Neural cell (in vitro differentiated cells): Measurements from ENCODE around the gene COX14. TPM values are rescaled to one million over a fixed set of nuclear protein-coding genes. Genes with fewer than 3 reads are reported as not detected.

Experiments used
- H2AFZ ChIP-seq: fragments of 200-600, 300-800 bp; sonication (generic), shearing (Covaris generic); 2 replicates; pipeline ENCODE4 v1.6.0; 2014; ENCODE audit warnings: low read depth, mild to moderate bottlenecking, antibody characterized with exemption, low read length, moderate library complexity
- H3F3A ChIP-seq: fragments of 200-600 bp; shearing (Covaris generic); 2 replicates; pipeline ENCODE4 v1.6.1; 2016; ENCODE audit warnings: mild to moderate bottlenecking, moderate library complexity, mixed read lengths, antibody characterized with exemption, low read length; ENCODE audit not compliant: insufficient read depth, poor library complexity, severe bottlenecking
- H3K27ac ChIP-seq: fragments of 200-600, 300-800 bp; sonication (generic), shearing (Covaris generic); 2 replicates; pipeline ENCODE4 v1.5.1; 2014; ENCODE audit warnings: mild to moderate bottlenecking, low read length, moderate library complexity
- H3K27me3 ChIP-seq: fragments of 300-800, 200-600 bp; sonication (generic), shearing (Covaris generic); 2 replicates; pipeline ENCODE4 v1.6.0; 2014; ENCODE audit warnings: mild to moderate bottlenecking, low read depth, low read length, moderate library complexity; ENCODE audit not compliant: insufficient read depth
- H3K36me3 ChIP-seq: fragments of 300-800, 200-600 bp; sonication (generic), shearing (Covaris generic); 2 replicates; pipeline ENCODE4 v1.5.1; 2014; ENCODE audit warnings: mild to moderate bottlenecking, antibody characterized with exemption, low read length, moderate library complexity; ENCODE audit not compliant: insufficient read depth
- H3K4me2 ChIP-seq: fragments of 300-800, 200-600 bp; sonication (generic), shearing (Covaris generic); 2 replicates; pipeline ENCODE4 v1.6.0; 2014; ENCODE audit warnings: mild to moderate bottlenecking, low read length
- H3K4me3 ChIP-seq: fragments of 300-800, 200-600 bp; sonication (generic), shearing (Covaris generic); 2 replicates; pipeline ENCODE4 v1.5.1; 2014; ENCODE audit warnings: mild to moderate bottlenecking, low read length, moderate library complexity
- H3K79me2 ChIP-seq: fragments of 200-600 bp; shearing (Covaris generic); replicated peaks from 2 replicates; pipeline ENCODE4 v1.6.0; 2014; ENCODE audit warnings: mild to moderate bottlenecking, low read length, moderate library complexity; ENCODE audit not compliant: insufficient read depth
- H3K9ac ChIP-seq: fragments of 300-800, 200-600 bp; sonication (generic), shearing (Covaris generic); 2 replicates; pipeline ENCODE4 v1.6.1; 2016; ENCODE audit warnings: mild to moderate bottlenecking, low read length, mixed read lengths
- H3K9me2 ChIP-seq: fragments of 200-600 bp; shearing (Covaris generic); 2 replicates; pipeline ENCODE4 v1.6.1; 2016; ENCODE audit warnings: mild to moderate bottlenecking, low read length, mixed read lengths; ENCODE audit not compliant: insufficient read depth
- H3K9me3 ChIP-seq: fragments of 200-600, 300-800 bp; sonication (generic), shearing (Covaris generic); 2 replicates; pipeline ENCODE4 v1.6.1; 2016; ENCODE audit warnings: mild to moderate bottlenecking, mixed run types, low read length, moderate library complexity, mixed read lengths
- H4K20me1 ChIP-seq: fragments of 200-600 bp; shearing (Covaris generic); 2 replicates; pipeline ENCODE4 v1.6.1; 2016; ENCODE audit warnings: mild to moderate bottlenecking, mixed run types; ENCODE audit not compliant: insufficient read depth
- CTCF ChIP-seq: fragments of 450-650 bp; IDR thresholded peaks from 2 replicates; pipeline ENCODE4 v1.5.1; 2014; ENCODE audit warnings: antibody characterized with exemption, mild to moderate bottlenecking, moderate library complexity; ENCODE audit not compliant: poor library complexity, severe bottlenecking
- EP300 ChIP-seq: fragments of 450-650 bp; conservative IDR thresholded peaks from 2 replicates; pipeline ENCODE4 v1.6.1; 2014; ENCODE audit warnings: antibody characterized with exemption, mild to moderate bottlenecking, moderate library complexity; ENCODE audit not compliant: poor library complexity, severe bottlenecking
- EZH2 ChIP-seq: fragments of 200-600, 300-800 bp; shearing (Covaris generic), sonication (generic); IDR thresholded peaks from 2 replicates; pipeline ENCODE4 v1.6.1; 2014; ENCODE audit warnings: antibody characterized with exemption, low read length, borderline replicate concordance, mild to moderate bottlenecking; ENCODE audit not compliant: insufficient read depth, poor library complexity, severe bottlenecking
- MXI1 ChIP-seq: fragments of 450-650 bp; conservative IDR thresholded peaks from 2 replicates; pipeline ENCODE4 v1.6.1; 2014; ENCODE audit warnings: antibody characterized with exemption, mild to moderate bottlenecking; ENCODE audit not compliant: poor library complexity, severe bottlenecking
- POLR2AphosphoS5 ChIP-seq: IDR thresholded peaks from 2 replicates; pipeline ENCODE4 v1.6.1; 2012
- RAD21 ChIP-seq: fragments of 450-650 bp; conservative IDR thresholded peaks from 2 replicates; pipeline ENCODE4 v1.6.1; 2014; ENCODE audit warnings: antibody characterized with exemption, mild to moderate bottlenecking, moderate library complexity
- REST ChIP-seq: IDR thresholded peaks from 2 replicates; pipeline ENCODE4 v1.6.1; 2012; ENCODE audit warnings: borderline replicate concordance
- SMC3 ChIP-seq: fragments of 450-650 bp; conservative IDR thresholded peaks from 2 replicates; pipeline ENCODE4 v1.6.1; 2014; ENCODE audit warnings: antibody characterized with exemption, mild to moderate bottlenecking, moderate library complexity; ENCODE audit not compliant: poor library complexity
- TAF1 ChIP-seq: IDR thresholded peaks from 2 replicates; pipeline ENCODE4 v1.6.1; 2012; ENCODE audit warnings: low read depth
- polyA plus RNA-seq: library from polyadenylated mRNA; depleted of rRNA; stranded (reverse); fragments of >200 nt; gene quantifications from 2 replicates; pipeline ENCODE4 v1.2.3, GENCODE V29; 2014

Gene COX14
- polyA plus RNA-seq, 1 donor from 2014 or later: 79.3 TPM

GRCh38 chr12:50162230-50162629 lies 50.2 kb downstream of the COX14 start:
- H2AFZ ChIP-seq: no peak overlapping the region
- H3K79me2 ChIP-seq: peaks cover 46% of the 10 kb centered on the region
- no peaks in the 10 kb centered on the region for H3F3A ChIP-seq
- no peaks in the 10 kb centered on the region for H3K36me3 ChIP-seq
- no peak overlapping the region for H3K9ac ChIP-seq
- no peak overlapping the region for H3K27ac ChIP-seq
- no peak for TF ChIP-seq RAD21
- TF ChIP-seq POLR2AphosphoS5: no peak
- TF ChIP-seq CTCF: no peak
- no peak for TF ChIP-seq EP300
- no peak for TF ChIP-seq EZH2
- no peak for TF ChIP-seq SMC3
- TF ChIP-seq REST: no peak
- no peak for TF ChIP-seq MXI1
- TF ChIP-seq TAF1: no peak
- H4K20me1 ChIP-seq: no peaks in the 10 kb centered on the region
- no peaks in the 10 kb centered on the region for H3K9me3 ChIP-seq
- no peaks in the 10 kb centered on the region for H3K27me3 ChIP-seq
- H3K4me2 ChIP-seq: no peak overlapping the region
- no peaks in the 10 kb centered on the region for H3K9me2 ChIP-seq
- no peak overlapping the region for H3K4me3 ChIP-seq

- H4K20me1 ChIP-seq: no peaks in the 10 kb centered on the region
- peak overlapping the region; percentile 0 for H3K4me2 ChIP-seq
- no peaks in the 10 kb centered on the region for H3F3A ChIP-seq
- H2AFZ ChIP-seq: no peak overlapping the region
- H3K9ac ChIP-seq: no peak overlapping the region
- no peaks in the 10 kb centered on the region for H3K36me3 ChIP-seq
- H3K9me3 ChIP-seq: no peaks in the 10 kb centered on the region
- peak overlapping the region; percentile 97 for H3K4me3 ChIP-seq
- H3K9me2 ChIP-seq: no peaks in the 10 kb centered on the region
- no peak for TF ChIP-seq RAD21
- TF ChIP-seq TAF1: no peak
- TF ChIP-seq CTCF: no peak
- no peak for TF ChIP-seq SMC3
- no peak for TF ChIP-seq MXI1
- TF ChIP-seq EP300: no peak
- no peak for TF ChIP-seq POLR2AphosphoS5
- no peak for TF ChIP-seq REST
- no peak for TF ChIP-seq EZH2
- no peak overlapping the region for H3K27ac ChIP-seq
- H3K79me2 ChIP-seq: peaks cover 31% of the 10 kb centered on the region
- H3K27me3 ChIP-seq: no peaks in the 10 kb centered on the region
Observed at GRCh38 chr12:50164963-50165362, 52.9 kb downstream of the COX14 start.
